MM.1S (cell line): ENCODE data around the gene CDKN2B-AS1.

ENCODE experiments used
- DNase-seq: peaks from one replicate; pipeline ENCODE4 v3.0.0-alpha.2; 2015
- H2AFZ ChIP-seq: fragments of 300-600 bp; sonication (generic); 2 replicates; pipeline ENCODE4 v1.6.0; 2016; ENCODE audit warnings: antibody characterized with exemption, low read length
- H3F3A ChIP-seq: fragments of 300-600 bp; sonication (generic); 2 replicates; pipeline ENCODE4 v1.6.1; 2016; ENCODE audit warnings: mild to moderate bottlenecking, antibody characterized with exemption, low read length, moderate library complexity, mixed read lengths; ENCODE audit not compliant: insufficient read depth
- H3K27ac ChIP-seq: fragments of 300-600 bp; sonication (generic); 2 replicates; pipeline ENCODE4 v1.5.1; 2016; ENCODE audit warnings: mild to moderate bottlenecking, low read length
- H3K27me3 ChIP-seq: fragments of 300-600 bp; sonication (generic); replicated peaks from 2 replicates; pipeline ENCODE4 v1.6.0; 2016; ENCODE audit warnings: low read length; ENCODE audit not compliant: insufficient read depth
- H3K36me3 ChIP-seq: fragments of 300-600 bp; sonication (generic); replicated peaks from 2 replicates; pipeline ENCODE4 v1.6.1; 2016; ENCODE audit warnings: mild to moderate bottlenecking, low read length, mixed read lengths; ENCODE audit not compliant: insufficient read depth
- H3K4me1 ChIP-seq: fragments of 300-600 bp; sonication (generic); 2 replicates; pipeline ENCODE4 v1.6.1; 2016; ENCODE audit warnings: low read length, mixed read lengths
- H3K4me2 ChIP-seq: fragments of 300-600 bp; sonication (generic); 2 replicates; pipeline ENCODE4 v1.6.0; 2016; ENCODE audit warnings: low read depth, low read length
- H3K4me3 ChIP-seq: fragments of 300-600 bp; sonication (generic); 2 replicates; pipeline ENCODE4 v1.5.1; 2016; ENCODE audit warnings: low read length, mixed read lengths
- H3K79me2 ChIP-seq: fragments of 300-600 bp; sonication (generic); 2 replicates; pipeline ENCODE4 v1.6.1; 2016; ENCODE audit warnings: mixed run types, low read length, mixed read lengths
- H3K9ac ChIP-seq: fragments of 300-600 bp; sonication (generic); 2 replicates; pipeline ENCODE4 v1.6.1; 2016; ENCODE audit warnings: low read length, mixed read lengths
- H3K9me2 ChIP-seq: fragments of 300-600 bp; sonication (generic); replicated peaks from 2 replicates; pipeline ENCODE4 v1.6.1; 2016; ENCODE audit warnings: mild to moderate bottlenecking, low read length, mixed read lengths; ENCODE audit not compliant: insufficient read depth
- H3K9me3 ChIP-seq: fragments of 300-600 bp; sonication (generic); replicated peaks from 2 replicates; pipeline ENCODE4 v1.6.1; 2016; ENCODE audit warnings: mild to moderate bottlenecking, low read length, mixed read lengths; ENCODE audit not compliant: insufficient read depth
- H4K20me1 ChIP-seq: fragments of 300-600 bp; sonication (generic); 2 replicates; pipeline ENCODE4 v1.6.1; 2016; ENCODE audit warnings: mild to moderate bottlenecking, low read length, moderate library complexity, mixed read lengths; ENCODE audit not compliant: insufficient read depth
- CTCF ChIP-seq: fragments of 300-600 bp; sonication (generic); IDR thresholded peaks from 2 replicates; pipeline ENCODE4 v1.5.1; 2016; ENCODE audit warnings: antibody characterized with exemption, low read length, mixed read lengths
- EZH2 ChIP-seq: fragments of 300-600 bp; sonication (generic); optimal IDR thresholded peaks from 2 replicates; pipeline ENCODE3; 2017; ENCODE audit warnings: low read depth, mild to moderate bottlenecking, antibody characterized with exemption, low read length, mixed read lengths
- EZH2phosphoT487 ChIP-seq: fragments of 300-600 bp; sonication (generic); IDR thresholded peaks from 2 replicates; pipeline ENCODE4 v1.6.1; 2018; ENCODE audit warnings: antibody characterized with exemption, low read length

CDKN2B-AS1 gene

GRCh38 chr9:21985964-21986667, 8.5 kb upstream of the CDKN2B-AS1 start:
- no peaks in the 10 kb centered on the region for H3K79me2 ChIP-seq
- no peaks in the 10 kb centered on the region for H3K4me1 ChIP-seq
- no peaks in the 10 kb centered on the region for H3K27me3 ChIP-seq
- H3K9ac ChIP-seq = no peak overlapping the region
- TF ChIP-seq CTCF (no peak), EZH2 (no peak), EZH2phosphoT487 (no peak)
- DNase-seq = no peak
- no peaks in the 10 kb centered on the region for H3K36me3 ChIP-seq
- H4K20me1 ChIP-seq = no peaks in the 10 kb centered on the region
- H3K9me3 ChIP-seq = no peaks in the 10 kb centered on the region
- H3K4me2 ChIP-seq = no peak overlapping the region
- H3F3A ChIP-seq = no peaks in the 10 kb centered on the region
- H3K9me2 ChIP-seq = no peaks in the 10 kb centered on the region
- H2AFZ ChIP-seq = no peak overlapping the region
- no peak overlapping the region for H3K27ac ChIP-seq
- H3K4me3 ChIP-seq = no peak overlapping the region

- no peaks in the 10 kb centered on the region for H3K9me3 ChIP-seq
- no peaks in the 10 kb centered on the region for H4K20me1 ChIP-seq
- no peak overlapping the region; the same call in 1 of the 2 replicates for H3K9ac ChIP-seq
- H3F3A ChIP-seq = no peaks in the 10 kb centered on the region
- no peak for DNase-seq
- H3K4me1 ChIP-seq = no peaks in the 10 kb centered on the region
- H3K9me2 ChIP-seq = no peaks in the 10 kb centered on the region
- no peaks in the 10 kb centered on the region for H3K27me3 ChIP-seq
- TF ChIP-seq EZH2phosphoT487 (no peak), CTCF (no peak), EZH2 (no peak)
- no peaks in the 10 kb centered on the region for H3K79me2 ChIP-seq
- H3K4me2 ChIP-seq = peak overlapping the region; percentile 54; the same call in 1 of the 2 replicates
- H2AFZ ChIP-seq = no peak overlapping the region
- H3K36me3 ChIP-seq = no peaks in the 10 kb centered on the region
- H3K4me3 ChIP-seq = no peak overlapping the region
- H3K27ac ChIP-seq = no peak overlapping the region
These were observed 6.3 kb upstream of the CDKN2B-AS1 start for GRCh38 chr9:21988056-21988990.

- Histone ChIP-seq H3K4me2 (no peak overlapping the region), H3K9me2 (no peaks in the 10 kb centered on the region), H3K9ac (no peak overlapping the region), H3K27me3 (no peaks in the 10 kb centered on the region), H3K27ac (no peak overlapping the region), H3K4me3 (no peak overlapping the region), H3K36me3 (no peaks in the 10 kb centered on the region), H3K4me1 (no peaks in the 10 kb centered on the region), H4K20me1 (no peaks in the 10 kb centered on the region), H2AFZ (no peak overlapping the region), H3F3A (no peaks in the 10 kb centered on the region), H3K79me2 (no peaks in the 10 kb centered on the region), H3K9me3 (no peaks in the 10 kb centered on the region)
- DNase-seq = no peak
- no peak for TF ChIP-seq EZH2
- no peak for TF ChIP-seq CTCF
- no peak for TF ChIP-seq EZH2phosphoT487
These were observed 5.0 kb upstream of the CDKN2B-AS1 start for GRCh38 chr9:21989440-21990189.
